Measurements from ENCODE around the gene SP140. TPM values are rescaled to one million over a fixed set of nuclear protein-coding genes. Genes with fewer than 3 reads are reported as not detected.

SP140 gene
- total RNA-seq, 1 experiment from 2014 or later, result not detected

GRCh38 chr2:230348787-230349186 lies 123.3 kb downstream of the SP140 start:
- BruUV-seq (replicated peaks), result no TSS peak
- Histone ChIP-seq H3K4me3 (ENCODE audit: low read depth, low read length) (no peak overlapping the region), H3K4me1 (no peaks in the 10 kb centered on the region), H3K27me3 (replicated peaks; ENCODE audit: control insufficient read depth, insufficient read depth, low read length) (no peaks in the 10 kb centered on the region), H3K36me3 (ENCODE audit: control insufficient read depth, insufficient read depth, low read length) (no peaks in the 10 kb centered on the region), H3K9me3 (no peaks in the 10 kb centered on the region)
- TF ChIP-seq CTCF (IDR thresholded peaks at IDR 0.05; ENCODE audit: insufficient read depth in 1 of 2, low read depth in 1 of 2, low read length in 1 of 2, severe bottlenecking in 1 of 2, unreplicated experiment in 1 of 2), result no peak
- ChIA-PET POLR2A (no interaction called here), CTCF (no interaction called here)
- H3K27me3 Mint-ChIP-seq (ENCODE audit: insufficient read depth, unreplicated experiment), result peaks cover 6% of the 10 kb centered on the region
- no peak overlapping the region for H3K4me3 Mint-ChIP-seq (ENCODE audit: unreplicated experiment)
- DNase-seq, result no peak
- intact Hi-C loops (cut with micrococcal nuclease; ENCODE audit: unreplicated experiment), result no loop called here
- no peaks in the 10 kb centered on the region for H3K36me3 Mint-ChIP-seq (ENCODE audit: insufficient read depth, unreplicated experiment)
- no peaks in the 10 kb centered on the region for H3K4me1 Mint-ChIP-seq (ENCODE audit: low read depth, unreplicated experiment)
- no peak overlapping the region for H3K27ac Mint-ChIP-seq (ENCODE audit: unreplicated experiment)
- no peaks in the 10 kb centered on the region for H3K9me3 Mint-ChIP-seq (ENCODE audit: unreplicated experiment)

GRCh38 chr2:230356084-230356483 lies 130.5 kb downstream of the SP140 start:
- Mint-ChIP-seq H3K4me3 (ENCODE audit: unreplicated experiment) (no peak overlapping the region), H3K9me3 (ENCODE audit: unreplicated experiment) (no peaks in the 10 kb centered on the region), H3K27me3 (ENCODE audit: insufficient read depth, unreplicated experiment) (peaks cover 5% of the 10 kb centered on the region), H3K36me3 (ENCODE audit: insufficient read depth, unreplicated experiment) (no peaks in the 10 kb centered on the region), H3K4me1 (ENCODE audit: low read depth, unreplicated experiment) (no peaks in the 10 kb centered on the region), H3K27ac (ENCODE audit: unreplicated experiment) (no peak overlapping the region)
- DNase-seq, result no peak
- H3K4me1 ChIP-seq, result no peaks in the 10 kb centered on the region
- H3K9me3 ChIP-seq, result no peaks in the 10 kb centered on the region
- ChIA-PET POLR2A (no interaction called here), CTCF (no interaction called here)
- H3K27me3 ChIP-seq (replicated peaks; ENCODE audit: control insufficient read depth, insufficient read depth, low read length), result no peaks in the 10 kb centered on the region
- no peak for TF ChIP-seq CTCF (IDR thresholded peaks at IDR 0.05; ENCODE audit: insufficient read depth in 1 of 2, low read depth in 1 of 2, low read length in 1 of 2, severe bottlenecking in 1 of 2, unreplicated experiment in 1 of 2)
- intact Hi-C loops (cut with micrococcal nuclease; ENCODE audit: unreplicated experiment), result no loop called here
- no peak overlapping the region for H3K4me3 ChIP-seq (ENCODE audit: low read depth, low read length)
- no peaks in the 10 kb centered on the region for H3K36me3 ChIP-seq (ENCODE audit: control insufficient read depth, insufficient read depth, low read length)
- no TSS peak for BruUV-seq (replicated peaks)

- no TSS peak for BruUV-seq (replicated peaks)
- no peak overlapping the region for H3K4me3 Mint-ChIP-seq (ENCODE audit: unreplicated experiment)
- CTCF ChIA-PET, result no interaction called here
- no peaks in the 10 kb centered on the region for H3K36me3 ChIP-seq (ENCODE audit: control insufficient read depth, insufficient read depth, low read length)
- H3K9me3 Mint-ChIP-seq (ENCODE audit: unreplicated experiment), result no peaks in the 10 kb centered on the region
- no peaks in the 10 kb centered on the region for H3K9me3 ChIP-seq
- DNase-seq, result no peak
- POLR2A ChIA-PET, result no interaction called here
- no peak overlapping the region for H3K27ac Mint-ChIP-seq (ENCODE audit: unreplicated experiment)
- H3K4me3 ChIP-seq (ENCODE audit: low read depth, low read length), result no peak overlapping the region
- TF ChIP-seq CTCF (IDR thresholded peaks at IDR 0.05; ENCODE audit: insufficient read depth in 1 of 2, low read depth in 1 of 2, low read length in 1 of 2, severe bottlenecking in 1 of 2, unreplicated experiment in 1 of 2), result no peak
- H3K27me3 ChIP-seq (replicated peaks; ENCODE audit: control insufficient read depth, insufficient read depth, low read length), result no peaks in the 10 kb centered on the region
- H3K4me1 ChIP-seq, result no peaks in the 10 kb centered on the region
- no peaks in the 10 kb centered on the region for H3K36me3 Mint-ChIP-seq (ENCODE audit: insufficient read depth, unreplicated experiment)
- H3K27me3 Mint-ChIP-seq (ENCODE audit: insufficient read depth, unreplicated experiment), result peaks cover 5% of the 10 kb centered on the region
- no peaks in the 10 kb centered on the region for H3K4me1 Mint-ChIP-seq (ENCODE audit: low read depth, unreplicated experiment)
- intact Hi-C loops (cut with micrococcal nuclease; ENCODE audit: unreplicated experiment), result no loop called here
These were observed 132.8 kb downstream of the SP140 start for GRCh38 chr2:230358305-230358704.
